Heart left ventricle (tissue), 16 donors: ENCODE data around the gene MARCHF3. TPM values are rescaled to one million over a fixed set of nuclear protein-coding genes. Genes with fewer than 3 reads are reported as not detected.
"Not testable (repeated sequence)": the region's sequence is repeated elsewhere in the genome, so short reads cannot be mapped to it uniquely, and the experiment has no call there.

Source experiments
- ATAC-seq, 4 donors: fragments of 200-7000 bp; cut with Tn5 transposase; one replicate each; pipeline ENCODE4 v1.9.1; 2020 to 2022; ENCODE audit warnings: moderate library complexity in 4 of 4, mild to moderate bottlenecking in 3 of 4, moderate number of reproducible peaks in 1 of 4
- DNase-seq, 5 donors: peaks; one replicate each; pipeline ENCODE4 v3.0.0-alpha.2; 2020
- H3K27ac ChIP-seq, 12 donors: fragments of 200-600 bp; sonication (generic) in 4 of 12; one replicate each; pipeline versions ENCODE4 v1.5.0 to v1.8.0; 2016 to 2022; ENCODE audit warnings: mild to moderate bottlenecking in 2 of 12
- H3K27me3 ChIP-seq, 9 donors: fragments of 200-600 bp; sonication (generic) in 2 of 9; one replicate each; pipeline versions ENCODE4 v1.5.1 to v1.8.0; 2016 to 2022; ENCODE audit warnings: mild to moderate bottlenecking in 3 of 9
- H3K36me3 ChIP-seq, 9 donors: fragments of 200-600 bp; sonication (generic) in 2 of 9; one replicate each; pipeline versions ENCODE4 v1.5.0 to v1.8.0; 2018 to 2022; ENCODE audit warnings: mild to moderate bottlenecking in 2 of 9
- H3K4me1 ChIP-seq, 12 donors: fragments of 200-600 bp; sonication (generic) in 4 of 12; one replicate each; pipeline versions ENCODE4 v1.5.0 to v1.8.0; 2016 to 2022; ENCODE audit warnings: mild to moderate bottlenecking in 3 of 12
- H3K4me3 ChIP-seq, 12 donors: fragments of 200-600 bp; sonication (generic) in 4 of 12; one replicate each; pipeline versions ENCODE4 v1.5.0 to v1.8.0; 2017 to 2022; ENCODE audit warnings: mild to moderate bottlenecking in 9 of 12, moderate library complexity in 4 of 12
- H3K9me3 ChIP-seq, 12 donors: fragments of 200-600 bp; sonication (generic) in 4 of 12; one replicate each; pipeline versions ENCODE4 v1.5.0 to v1.8.0; 2016 to 2022; ENCODE audit warnings: mild to moderate bottlenecking in 1 of 12
- POLR2A ChIP-seq, 2 donors: fragments of 450-650 bp; IDR thresholded peaks; one replicate each; pipeline ENCODE4 v1.6.1; 2017; ENCODE audit warnings: antibody characterized with exemption in 2 of 2, mild to moderate bottlenecking in 2 of 2, moderate library complexity in 2 of 2
- WGBS, 4 donors: extraction: QIAGEN DNeasy Blood & Tissue Kit in 2 of 4; methylation state at CpG; one replicate each; pipeline versions ENCODE4 v1.1.5 to v1.1.7; 2013 to 2018; 5-methylcytosine and 5-hydroxymethylcytosine counted together
- intact Hi-C, 10 donors: fragments of 100-400 bp; cut with DNase I; formaldehyde crosslinking; loops; one replicate each; pipeline versions ENCODE4 v1.11.1 to v1.14.2; 2022
- polyA plus RNA-seq, 2 donors: library from polyadenylated mRNA; stranded (reverse); fragments of 200-250 nt; gene quantifications; one replicate each; pipeline ENCODE4 v1.2.3, GENCODE V29; 2013
- total RNA-seq, 9 donors: library from RNA; depleted of rRNA in 2 of 9; stranded (reverse); fragments of >200 nt in 2 of 9; fragmentation: NEBNext Ultra II Directional in 3 of 9; extraction: Animal tissue kit (Norgen Biotek cat#: 25700) in 3 of 9; gene quantifications; one replicate each; pipeline versions ENCODE4 v1.1.0 to v1.2.4, GENCODE V29; 2016 to 2023
- TF ChIP-seq, protein P1 (sequence below), 12 donors: fragments of 200-600 bp; sonication (generic) in 4 of 12; IDR thresholded peaks; one replicate each; pipeline versions ENCODE4 v1.5.0 to v1.8.0; 2018 to 2022; ENCODE audit warnings: antibody characterized with exemption in 12 of 12, mild to moderate bottlenecking in 5 of 12
- donor health status: ischemic (EF 13 %, LVEDD 7.1; RV severe dilation, severe dysfunction).
- donor health status: healthy with polysubstance abuse.
- donor health status: DM: no; HTN: yes; CAD: no.
- donor health status: DM: no; HTN: no; CAD: no.
- donor health status: ischemic (EF 25% LVEDD 6.9; RV normal size, moderate dysfunction).
- donor health status: ischemic (EF 25% LVEDD 5.7; RV mildly dilated, moderate dysfunction).
- donor health status: healthy.
- donor health status: DM: yes; HTN: yes; CAD: no.
- donor health status: ischemic (EF 35%, LVEDD 5.7; RV mildly dilated, moderate dysfunction).
- donor health status: nonischemic (EF 11% LVEDD 7.7; RV severe dilation, severe dysfunction).
- donor health status: DM: yes; HTN: yes; CAD: no.
- donor health status: PGD.
- donor health status: ischemic (EF 29% LVEDD 5.4; RV normal size, mild dysfunction).
- donor health status: nonischemic (EF 23%, LVEDD 6.1; RV moderate dilation, normal function).

Gene MARCHF3
- total and polyA plus RNA-seq, 11 donors: 9.9 to 113 (median 38.0) TPM

DNA sequence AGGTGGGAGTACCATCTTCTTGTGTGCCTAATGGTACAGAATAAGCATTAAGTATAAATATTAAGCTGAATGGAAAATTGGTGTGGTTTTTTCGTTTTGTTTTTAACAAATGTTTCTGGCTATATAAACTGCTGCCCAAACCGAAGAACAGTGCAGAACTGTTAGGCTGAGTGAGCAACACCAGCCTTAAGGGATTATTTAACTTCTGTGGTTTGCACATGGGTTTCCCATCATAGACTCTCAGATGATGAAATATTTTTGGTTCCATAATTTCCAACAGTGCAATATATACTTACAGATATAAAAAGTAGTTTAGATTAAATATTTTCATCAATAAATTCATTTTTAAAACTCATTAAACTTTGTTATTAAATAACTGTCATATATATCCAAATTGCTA, 26.5 kb upstream of the MARCHF3 start:
- DNase-seq (no peak), ATAC-seq (no peak)
- Histone ChIP-seq H3K27ac (no peak overlapping the region), H3K4me1 (no peaks in the 10 kb centered on the region), H3K4me3 (no peak overlapping the region), H3K36me3 (peaks cover 0 to 18% (median 5%) of the 10 kb centered on the region in 9 donors), H3K9me3 (no peaks in the 10 kb centered on the region), H3K27me3 (no peaks in the 10 kb centered on the region)
- WGBS, 4 donors: 77 to 84% (median 81%) methylated on average over 2 of the region's 2 CpGs
- TF ChIP-seq POLR2A (IDR thresholded peaks at IDR 0.05): no peak
- TF ChIP-seq, protein P1, sequence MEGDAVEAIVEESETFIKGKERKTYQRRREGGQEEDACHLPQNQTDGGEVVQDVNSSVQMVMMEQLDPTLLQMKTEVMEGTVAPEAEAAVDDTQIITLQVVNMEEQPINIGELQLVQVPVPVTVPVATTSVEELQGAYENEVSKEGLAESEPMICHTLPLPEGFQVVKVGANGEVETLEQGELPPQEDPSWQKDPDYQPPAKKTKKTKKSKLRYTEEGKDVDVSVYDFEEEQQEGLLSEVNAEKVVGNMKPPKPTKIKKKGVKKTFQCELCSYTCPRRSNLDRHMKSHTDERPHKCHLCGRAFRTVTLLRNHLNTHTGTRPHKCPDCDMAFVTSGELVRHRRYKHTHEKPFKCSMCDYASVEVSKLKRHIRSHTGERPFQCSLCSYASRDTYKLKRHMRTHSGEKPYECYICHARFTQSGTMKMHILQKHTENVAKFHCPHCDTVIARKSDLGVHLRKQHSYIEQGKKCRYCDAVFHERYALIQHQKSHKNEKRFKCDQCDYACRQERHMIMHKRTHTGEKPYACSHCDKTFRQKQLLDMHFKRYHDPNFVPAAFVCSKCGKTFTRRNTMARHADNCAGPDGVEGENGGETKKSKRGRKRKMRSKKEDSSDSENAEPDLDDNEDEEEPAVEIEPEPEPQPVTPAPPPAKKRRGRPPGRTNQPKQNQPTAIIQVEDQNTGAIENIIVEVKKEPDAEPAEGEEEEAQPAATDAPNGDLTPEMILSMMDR (IDR thresholded peaks at IDR 0.05): no peak
- intact Hi-C loops: no loop called here

DNA sequence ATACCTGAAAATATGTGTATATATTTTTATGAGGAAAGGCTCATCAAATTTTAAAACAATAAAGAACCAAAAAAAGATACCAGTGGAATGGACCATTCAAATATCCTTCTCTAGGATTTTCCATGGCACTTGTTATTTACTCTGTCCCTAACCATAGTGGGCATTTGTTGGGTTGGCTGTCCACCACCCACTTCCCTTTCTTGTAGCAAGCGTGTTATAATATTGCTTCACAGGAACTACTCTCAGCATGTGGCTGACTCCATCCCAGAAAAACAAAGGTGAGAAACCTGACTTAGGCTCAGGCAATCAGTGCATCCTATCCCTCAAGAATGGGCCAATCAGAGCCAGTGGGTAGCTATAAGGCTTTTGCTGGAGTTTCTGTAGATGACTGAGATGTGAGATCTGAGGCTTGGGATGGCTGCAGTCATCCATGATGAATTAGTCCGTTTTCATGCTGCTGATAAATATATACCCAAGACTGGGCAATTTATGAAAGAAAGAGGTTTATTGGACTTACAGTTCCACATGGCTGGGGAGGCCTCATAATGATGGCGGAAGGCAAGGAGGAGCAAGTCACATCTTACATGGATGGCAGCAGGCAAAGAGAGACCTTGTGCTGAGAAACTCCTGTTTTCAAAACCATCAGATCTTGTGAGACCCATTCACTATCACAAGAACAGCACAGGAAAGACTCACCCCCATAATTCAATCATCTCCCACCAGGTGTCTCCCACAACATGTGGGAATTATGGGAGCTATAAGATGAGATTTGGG, 25.7 kb upstream of the MARCHF3 start:
- no peak overlapping the region for H3K27ac ChIP-seq
- H3K36me3 ChIP-seq: peaks cover 0 to 18% (median 5%) of the 10 kb centered on the region in 9 donors

DNA sequence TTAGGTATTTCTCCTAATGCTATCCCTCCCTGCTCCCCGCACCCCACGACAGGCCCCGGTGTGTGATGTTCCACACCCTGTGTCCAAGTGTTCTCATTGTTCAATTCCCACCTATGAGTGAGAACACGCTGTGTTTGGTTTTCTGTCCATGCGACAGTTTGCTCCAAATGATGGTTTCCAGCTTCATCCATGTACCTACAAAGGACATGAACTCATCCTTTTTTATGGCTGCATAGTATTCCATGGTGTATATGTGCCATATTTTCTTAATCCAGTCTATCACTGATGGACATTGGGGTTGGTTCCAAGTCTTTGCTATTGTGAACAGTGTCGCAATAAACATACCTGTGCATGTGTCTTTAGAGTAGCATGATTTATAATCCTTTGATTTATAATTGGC, 23.2 kb upstream of the MARCHF3 start:
- H3K9me3 ChIP-seq, intact Hi-C loops, H3K4me1 ChIP-seq, ATAC-seq, DNase-seq, H3K4me3 ChIP-seq, H3K27ac ChIP-seq, H3K27me3 ChIP-seq: not testable (repeated sequence)
- WGBS, 4 donors: 96 to 99% (median 97%) methylated on average over 6 of the region's 6 CpGs
- peaks cover 0 to 17% (median 5%) of the 10 kb centered on the region in 9 donors for H3K36me3 ChIP-seq

More for the DNA sequence above, 25.7 kb upstream of the MARCHF3 start:
- ATAC-seq: no peak
- intact Hi-C loops: no loop called here
- Histone ChIP-seq H3K9me3 (no peaks in the 10 kb centered on the region), H3K4me1 (no peaks in the 10 kb centered on the region), H3K4me3 (no peak overlapping the region), H3K27me3 (no peaks in the 10 kb centered on the region)
- no peak for TF ChIP-seq POLR2A (IDR thresholded peaks at IDR 0.05)
- TF ChIP-seq, protein P1 (IDR thresholded peaks at IDR 0.05): no peak
- 92 to 96% (median 94%) methylated on average over 3 of the region's 3 CpGs for WGBS, 4 donors
- no peak for DNase-seq

DNA sequence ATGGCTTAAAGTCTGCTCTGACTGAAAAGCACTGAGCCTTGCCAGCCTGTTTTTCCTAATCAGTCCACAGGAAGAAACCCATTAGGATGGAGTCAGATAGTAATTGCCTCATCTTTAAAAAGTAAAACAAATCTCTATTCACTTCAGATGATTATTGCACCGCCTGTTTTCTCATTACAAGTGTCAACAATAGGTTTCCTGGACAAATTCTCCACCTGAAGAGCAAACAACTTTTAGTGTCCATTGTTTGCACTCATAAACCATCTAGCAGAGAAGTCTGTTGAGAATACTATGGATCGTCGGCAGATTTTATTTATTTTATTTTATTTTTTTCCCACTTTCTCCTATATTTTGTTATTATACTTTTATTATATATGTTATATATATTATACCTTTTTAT, 22.7 kb upstream of the MARCHF3 start:
- ATAC-seq (no peak), DNase-seq (no peak)
- no peaks in the 10 kb centered on the region for H3K4me1 ChIP-seq
- no peak overlapping the region for H3K27ac ChIP-seq
- intact Hi-C loops: no loop called here
- WGBS, 4 donors: 63 to 82% (median 79%) methylated on average over 3 of the region's 3 CpGs
- no peaks in the 10 kb centered on the region for H3K9me3 ChIP-seq
- peaks cover 0 to 13% (median 5%) of the 10 kb centered on the region in 9 donors for H3K36me3 ChIP-seq
- TF ChIP-seq POLR2A (IDR thresholded peaks at IDR 0.05): no peak
- TF ChIP-seq, protein P1 (IDR thresholded peaks at IDR 0.05): no peak
- no peak overlapping the region for H3K4me3 ChIP-seq
- no peaks in the 10 kb centered on the region for H3K27me3 ChIP-seq
